ENCODE measurements around the gene NUDT17. TPM values are rescaled to one million over a fixed set of nuclear protein-coding genes. Genes with fewer than 3 reads are reported as not detected.

Gene NUDT17
- polyA plus RNA-seq, 1 donor (not counting 4 experiments of a cell fraction or from before 2014, with no cell fraction given): 1.3 TPM

- FAIRE-seq (no peak), DNase-seq (ENCODE audit: low read depth, low spot score) (no peak)
- H3K27me3 ChIP-seq (ENCODE audit: control insufficient read depth, extremely low read depth, insufficient read depth, low read length): no peaks in the 10 kb centered on the region
- peaks cover 10% of the 10 kb centered on the region for H3K4me1 ChIP-seq (ENCODE audit: control insufficient read depth, extremely low read depth, insufficient read depth, low read length)
- no peak within 1 kb of the TSS for H3K27ac ChIP-seq (ENCODE audit: control insufficient read depth, insufficient read depth, low read length)
- H2AFZ ChIP-seq (ENCODE audit: control insufficient read depth, low read length): peak within 1 kb of the TSS; percentile 95
- peak within 1 kb of the TSS; percentile 50 to 76 (median 69) for H3K4me3 ChIP-seq (ENCODE audit: control insufficient read depth in 2 of 3, extremely low read depth in 1 of 3, insufficient read depth in 2 of 3, low read depth in 1 of 3, low read length in 3 of 3)
- H3K9ac ChIP-seq (ENCODE audit: control insufficient read depth, extremely low read depth, insufficient read depth, low read length): no peak within 1 kb of the TSS
- dilution Hi-C loops (cut with MboI; ENCODE audit: extremely low pct_ligation_motif_present, low sequenced_read_pairs): no loop called here
- H3K4me2 ChIP-seq (ENCODE audit: control insufficient read depth, extremely low read depth, insufficient read depth, low read depth, low read length): peak within 1 kb of the TSS; percentile 54
- no peak for TF ChIP-seq CTCF (optimal IDR thresholded peaks at IDR 0.05 in 1 of 3, IDR thresholded peaks at IDR 0.05 in 1 of 3, conservative IDR thresholded peaks at IDR 0.05 in 1 of 3; ENCODE audit: extremely low read depth in 1 of 3, insufficient read depth in 2 of 3, low read length in 3 of 3)
- H4K20me1 ChIP-seq (ENCODE audit: control insufficient read depth, extremely low read depth, insufficient read depth, low read length): no peaks in the 10 kb centered on the region
- no peaks in the 10 kb centered on the region for H3K36me3 ChIP-seq (ENCODE audit: control insufficient read depth in 2 of 2, extremely low read depth in 1 of 2, insufficient read depth in 2 of 2, low read length in 2 of 2)
- H3K9me3 ChIP-seq (ENCODE audit: control insufficient read depth, low read depth, low read length): no peaks in the 10 kb centered on the region
- H3K79me2 ChIP-seq (ENCODE audit: control insufficient read depth, insufficient read depth, low read length): no peaks in the 10 kb centered on the region
- H3K9me1 ChIP-seq (ENCODE audit: control insufficient read depth, extremely low read depth, insufficient read depth, low read length): no peaks in the 10 kb centered on the region
Observed at GRCh38 chr1:145885738-145886287, 40.4 kb downstream of the NUDT17 start, which contains the start of gene ANKRD35. ANKRD35 (minus strand) TSS chr1:145885866; CDS start chr1:145885758, 108 bp downstream.

GRCh38 chr1:145886390-145886789 is 41.0 kb downstream of the NUDT17 start:
- Histone ChIP-seq H3K4me1 (ENCODE audit: control insufficient read depth, extremely low read depth, insufficient read depth, low read length) (peaks cover 16% of the 10 kb centered on the region), H3K9me3 (ENCODE audit: control insufficient read depth, low read depth, low read length) (no peaks in the 10 kb centered on the region), H3K9me1 (ENCODE audit: control insufficient read depth, extremely low read depth, insufficient read depth, low read length) (no peaks in the 10 kb centered on the region), H2AFZ (ENCODE audit: control insufficient read depth, low read length) (peak overlapping the region; percentile 95), H3K27ac (ENCODE audit: control insufficient read depth, insufficient read depth, low read length) (no peak overlapping the region), H3K79me2 (ENCODE audit: control insufficient read depth, insufficient read depth, low read length) (no peaks in the 10 kb centered on the region), H3K27me3 (ENCODE audit: control insufficient read depth, extremely low read depth, insufficient read depth, low read length) (no peaks in the 10 kb centered on the region), H3K9ac (ENCODE audit: control insufficient read depth, extremely low read depth, insufficient read depth, low read length) (no peak overlapping the region), H3K4me3 (ENCODE audit: control insufficient read depth in 2 of 3, extremely low read depth in 1 of 3, insufficient read depth in 2 of 3, low read depth in 1 of 3, low read length in 3 of 3) (peak overlapping the region; percentile 19 to 76 (median 50)), H3K4me2 (ENCODE audit: control insufficient read depth, extremely low read depth, insufficient read depth, low read depth, low read length) (peak overlapping the region; percentile 54), H4K20me1 (ENCODE audit: control insufficient read depth, extremely low read depth, insufficient read depth, low read length) (no peaks in the 10 kb centered on the region), H3K36me3 (ENCODE audit: control insufficient read depth in 2 of 2, extremely low read depth in 1 of 2, insufficient read depth in 2 of 2, low read length in 2 of 2) (no peaks in the 10 kb centered on the region)
- TF ChIP-seq EZH2 (IDR thresholded peaks at IDR 0.05; ENCODE audit: low read length) (no peak), CTCF (optimal IDR thresholded peaks at IDR 0.05 in 1 of 3, IDR thresholded peaks at IDR 0.05 in 1 of 3, conservative IDR thresholded peaks at IDR 0.05 in 1 of 3; ENCODE audit: extremely low read depth in 1 of 3, insufficient read depth in 2 of 3, low read length in 3 of 3) (no peak)
- FAIRE-seq (no peak), DNase-seq (ENCODE audit: low read depth, low spot score) (no peak)
- dilution Hi-C loops (cut with MboI; ENCODE audit: extremely low pct_ligation_motif_present, low sequenced_read_pairs): no loop called here
